H1 (cell line): ENCODE measurements around the gene FLVCR1. TPM values are rescaled to one million over a fixed set of nuclear protein-coding genes. Genes with fewer than 3 reads are reported as not detected.

Experiments used
- CTCF ChIA-PET: fragments of 300-600 bp; sonication (Branson Sonifier 250); formaldehyde crosslinking; loops from one replicate; lab custom pipeline; 2021; ENCODE audit not compliant: partially characterized antibody; lab: Charles Lee
- POLR2A ChIA-PET: fragments of 300-600 bp; sonication (Branson Sonifier 250); formaldehyde crosslinking; loops from one replicate; lab custom pipeline; 2021; ENCODE audit warnings: inconsistent platforms; ENCODE audit not compliant: partially characterized antibody; lab: Charles Lee
- DNase-seq, 2 experiments: peaks; one replicate each; pipeline versions ENCODE4 v3.0.0 to v3.0.0-alpha.2; 2010 to 2022; ENCODE audit warnings: low spot score in 2 of 2, low read depth in 1 of 2, mixed read lengths in 1 of 2
- FAIRE-seq: peaks from 2 replicates; lab custom pipeline; 2011; peaks lifted over from hg19 to GRCh38; lab: Jason Lieb, UNC
- H2AFZ ChIP-seq: 2 replicates; pipeline ENCODE4 v1.8.1; 2012; ENCODE audit warnings: low read length, inconsistent platforms
- H2AK5ac ChIP-seq: 2 replicates; pipeline ENCODE4 v1.6.1; 2013; ENCODE audit warnings: low read depth, low read length
- H2BK120ac ChIP-seq: replicated peaks from 2 replicates; pipeline ENCODE3; 2013; ENCODE audit warnings: low read depth, low read length, inconsistent platforms
- H2BK12ac ChIP-seq: 2 replicates; pipeline ENCODE4 v1.6.1; 2013; ENCODE audit warnings: low read depth, low read length
- H2BK15ac ChIP-seq: 2 replicates; pipeline ENCODE4 v1.6.1; 2013; ENCODE audit warnings: low read length
- H2BK20ac ChIP-seq: 2 replicates; pipeline ENCODE4 v1.6.1; 2013; ENCODE audit warnings: low read length
- H2BK5ac ChIP-seq: 2 replicates; pipeline ENCODE4 v1.6.1; 2013; ENCODE audit warnings: low read depth, low read length
- H3K14ac ChIP-seq: 2 replicates; pipeline ENCODE4 v1.6.1; 2013; ENCODE audit warnings: inconsistent platforms; ENCODE audit not compliant: insufficient read length
- H3K18ac ChIP-seq: 2 replicates; pipeline ENCODE4 v1.6.1; 2013; ENCODE audit warnings: low read length; ENCODE audit errors: extremely low read depth
- H3K23ac ChIP-seq: 2 replicates; pipeline ENCODE4 v1.6.1; 2013; ENCODE audit warnings: inconsistent platforms; ENCODE audit not compliant: insufficient read length
- H3K23me2 ChIP-seq: 2 replicates; pipeline ENCODE4 v1.6.1; 2013; ENCODE audit warnings: low read depth, low read length
- H3K27ac ChIP-seq: 2 replicates; pipeline ENCODE4 v1.6.1; 2011; ENCODE audit warnings: low read depth, low read length, inconsistent platforms
- H3K27me3 ChIP-seq, 4 experiments: replicated peaks in 1 of 4; 1 replicate in 1 of 4; 2 replicates in 3 of 4; pipeline versions ENCODE4 v1.6.1 to v1.8.1; 2011 to 2013; ENCODE audit warnings: low read length in 3 of 4, mild to moderate bottlenecking in 3 of 4, inconsistent platforms in 2 of 4, mixed read lengths in 2 of 4, moderate library complexity in 1 of 4; ENCODE audit not compliant: control insufficient read depth in 3 of 4, insufficient read depth in 3 of 4; ENCODE audit errors: extremely low read depth in 1 of 4
- H3K36me3 ChIP-seq, 4 experiments: 2 replicates each; pipeline versions ENCODE4 v1.6.1 to v1.8.1; 2011 to 2013; ENCODE audit warnings: mild to moderate bottlenecking in 4 of 4, low read length in 3 of 4, moderate library complexity in 2 of 4, control low read depth in 1 of 4, inconsistent platforms in 1 of 4; ENCODE audit not compliant: insufficient read depth in 4 of 4, control insufficient read depth in 2 of 4
- H3K4ac ChIP-seq: replicated peaks from 2 replicates; pipeline ENCODE3; 2013; ENCODE audit warnings: low read length, low read depth, mixed read lengths, inconsistent platforms; ENCODE audit not compliant: insufficient read length
- H3K4me1 ChIP-seq, 4 experiments: replicated peaks in 1 of 4; 1 replicate in 1 of 4; 2 replicates in 3 of 4; pipeline versions ENCODE4 v1.6.1 to v1.8.1; 2011 to 2013; ENCODE audit warnings: low read length in 3 of 4, inconsistent platforms in 2 of 4, mixed read lengths in 1 of 4; ENCODE audit not compliant: insufficient read depth in 4 of 4, control insufficient read depth in 3 of 4
- H3K4me2 ChIP-seq, 2 experiments: 2 replicates each; pipeline versions ENCODE4 v1.6.1 to v1.8.1; 2011 to 2013; ENCODE audit warnings: low read depth in 2 of 2, low read length in 2 of 2, control low read depth in 1 of 2, inconsistent platforms in 1 of 2, mild to moderate bottlenecking in 1 of 2; ENCODE audit not compliant: insufficient read depth in 1 of 2
- H3K4me3 ChIP-seq, 4 experiments: fragments of 200-600, 300-600 bp in 1 of 4; sonication (generic), shearing (Covaris generic), sonication (Bioruptor Twin) in 1 of 4; 2 replicates each; pipeline versions ENCODE4 v1.5.1 to v1.8.1; 2011 to 2016; ENCODE audit warnings: low read length in 4 of 4, low read depth in 3 of 4, control low read depth in 2 of 4, inconsistent platforms in 2 of 4, mild to moderate bottlenecking in 2 of 4, mixed read lengths in 1 of 4, moderate library complexity in 1 of 4; ENCODE audit not compliant: insufficient read depth in 2 of 4; ENCODE audit errors: extremely low read depth in 1 of 4
- H3K56ac ChIP-seq: replicated peaks from 2 replicates; pipeline ENCODE3; 2013; ENCODE audit warnings: low read depth, mild to moderate bottlenecking, mixed read lengths, low read length, inconsistent platforms; ENCODE audit not compliant: insufficient read length
- H3K79me1 ChIP-seq: 2 replicates; pipeline ENCODE4 v1.6.1; 2013; ENCODE audit warnings: low read depth, low read length, control low read depth
- H3K79me2 ChIP-seq, 2 experiments: 2 replicates each; pipeline versions ENCODE4 v1.6.1 to v1.8.1; 2012 to 2013; ENCODE audit warnings: low read length in 2 of 2, mild to moderate bottlenecking in 2 of 2, inconsistent platforms in 1 of 2; ENCODE audit not compliant: insufficient read depth in 2 of 2, control insufficient read depth in 1 of 2
- H3K9ac ChIP-seq, 4 experiments: replicated peaks in 1 of 4; 1 replicate in 1 of 4; 2 replicates in 3 of 4; pipeline versions ENCODE4 v1.6.1 to v1.8.1; 2011 to 2013; ENCODE audit warnings: low read depth in 3 of 4, low read length in 3 of 4, control low read depth in 2 of 4, mild to moderate bottlenecking in 2 of 4, moderate library complexity in 2 of 4, inconsistent platforms in 1 of 4; ENCODE audit errors: extremely low read depth in 1 of 4
- H3K9me3 ChIP-seq, 2 experiments: 2 replicates each; pipeline versions ENCODE4 v1.6.1 to v1.8.1; 2012 to 2013; ENCODE audit warnings: mild to moderate bottlenecking in 2 of 2, moderate library complexity in 2 of 2, control low read depth in 1 of 2, inconsistent platforms in 1 of 2, low read depth in 1 of 2, low read length in 1 of 2, mixed read lengths in 1 of 2; ENCODE audit not compliant: insufficient read depth in 2 of 2
- H4K20me1 ChIP-seq, 2 experiments: replicated peaks in 1 of 2; 2 replicates each; pipeline versions ENCODE3 to v1.8.1; 2011 to 2013; ENCODE audit warnings: inconsistent platforms in 2 of 2, low read length in 2 of 2, mild to moderate bottlenecking in 1 of 2; ENCODE audit not compliant: insufficient read depth in 2 of 2, control insufficient read depth in 1 of 2
- H4K5ac ChIP-seq: 2 replicates; pipeline ENCODE4 v1.6.1; 2013; ENCODE audit warnings: low read length, low read depth, mixed read lengths, inconsistent platforms; ENCODE audit not compliant: insufficient read length
- H4K8ac ChIP-seq: 2 replicates; pipeline ENCODE4 v1.8.0; 2013; ENCODE audit warnings: mild to moderate bottlenecking, moderate library complexity, low read length, inconsistent platforms; ENCODE audit not compliant: insufficient read depth; ENCODE audit errors: extremely low read depth
- H4K91ac ChIP-seq: replicated peaks from 2 replicates; pipeline ENCODE3; 2013; ENCODE audit warnings: low read length, mixed read lengths, inconsistent platforms; ENCODE audit not compliant: insufficient read length
- CEBPB ChIP-seq: IDR thresholded peaks from 2 replicates; pipeline ENCODE4 v1.6.1; 2012; ENCODE audit warnings: low read depth, low read length
- CTBP2 ChIP-seq: IDR thresholded peaks from 2 replicates; pipeline ENCODE4 v1.7.0; 2011; ENCODE audit warnings: borderline replicate concordance, mild to moderate bottlenecking, moderate library complexity, mixed read lengths, low read length; ENCODE audit not compliant: insufficient read depth, insufficient read length
- E2F6 ChIP-seq: IDR thresholded peaks from 2 replicates; pipeline ENCODE4 v1.6.1; 2012; ENCODE audit warnings: inconsistent platforms
- EGR1 ChIP-seq: IDR thresholded peaks from 2 replicates; pipeline ENCODE4 v1.6.1; 2011; ENCODE audit warnings: low read depth, low read length, borderline replicate concordance
- KDM4A ChIP-seq: IDR thresholded peaks from one replicate; pipeline ENCODE4 v1.7.1; 2012; ENCODE audit warnings: low read depth, mild to moderate bottlenecking, moderate library complexity, low read length, inconsistent platforms; ENCODE audit not compliant: severe bottlenecking
- PHF8 ChIP-seq: fragments of 200-600 bp; sonication (generic); conservative IDR thresholded peaks from 2 replicates; pipeline ENCODE4 v1.7.1; 2012; ENCODE audit warnings: low read depth, mild to moderate bottlenecking, inconsistent platforms, low read length, moderate library complexity
- RFX5 ChIP-seq: IDR thresholded peaks from 2 replicates; pipeline ENCODE4 v1.6.1; 2011; ENCODE audit warnings: low read depth, low read length, improper control_type of control experiment, borderline replicate concordance
- SAP30 ChIP-seq: fragments of 300-600 bp; sonication (generic); IDR thresholded peaks from 2 replicates; pipeline ENCODE4 v1.7.1; 2012; ENCODE audit warnings: low read length, moderate library complexity, mild to moderate bottlenecking, inconsistent platforms; ENCODE audit not compliant: insufficient read depth, insufficient replicate concordance
- TCF12 ChIP-seq: IDR thresholded peaks from 2 replicates; pipeline ENCODE4 v1.6.1; 2011; ENCODE audit warnings: low read depth, mild to moderate bottlenecking, low read length
- ZNF274 ChIP-seq: IDR thresholded peaks from 2 replicates; pipeline ENCODE4 v1.7.0; 2012; ENCODE audit warnings: low read length, borderline replicate concordance; ENCODE audit errors: extremely low read depth
- WGBS, 2 experiments: shearing (Covaris generic) in 1 of 2; methylation state at CpG; one replicate each; pipeline versions ENCODE4 v1.1.6 to v1.1.7; 2013 to 2015; ENCODE audit warnings: low lambda C conversion rate in 2 of 2, mixed read lengths in 2 of 2, inconsistent platforms in 1 of 2, low coverage in 1 of 2, missing lambda C conversion rate in 1 of 2; ENCODE audit not compliant: insufficient replicate concordance in 2 of 2, insufficient coverage in 1 of 2, insufficient read length in 1 of 2; ENCODE audit errors: extremely low coverage in 1 of 2, missing lambda C conversion rate in 1 of 2; 5-methylcytosine and 5-hydroxymethylcytosine counted together
- polyA plus RNA-seq, 7 experiments: library from polyadenylated mRNA; depleted of rRNA in 3 of 7; stranded (reverse) in 5 of 7; unstranded in 2 of 7; fragments of >200 nt in 5 of 7; fragments of 200-250 nt in 2 of 7; gene quantifications; 1 replicate in 5 of 7; 2 replicates in 1 of 7; 4 replicates in 1 of 7; pipeline versions ENCODE4 v1.2.1 to v1.2.3, GENCODE V29; 2011 to 2013; ENCODE audit warnings: missing spikeins in 2 of 7, mixed read lengths in 2 of 7
- total RNA-seq: library from RNA; stranded (reverse); fragmentation: NEBNext Ultra II Directional; extraction: Animal tissue kit (Norgen Biotek cat#: 25700); gene quantifications from 2 replicates; pipeline ENCODE4 v1.2.1, GENCODE V29; 2021

The FLVCR1 gene
- total and polyA plus RNA-seq, 2 of the 8 experiments (the other 6 are each of a cell fraction or from before 2014, with no cell fraction given): 31.8 to 75.7 TPM

- no peak within 1 kb of the TSS for H4K5ac ChIP-seq
- no peak for FAIRE-seq
- H3K36me3 ChIP-seq: no peaks in the 10 kb centered on the region
- H2BK120ac ChIP-seq: no peak within 1 kb of the TSS
- H3K9ac ChIP-seq: no peak within 1 kb of the TSS
- no peaks in the 10 kb centered on the region for H3K79me1 ChIP-seq
- 98% methylated on average over 4 of the region's 4 CpGs; no CpG with 5 or more reads in 1 of the 2 experiments for WGBS, 2 experiments
- no peaks in the 10 kb centered on the region for H4K20me1 ChIP-seq
- no peak for DNase-seq
- H4K8ac ChIP-seq: no peak within 1 kb of the TSS
- H3K9me3 ChIP-seq: no peaks in the 10 kb centered on the region
- H3K4ac ChIP-seq: no peak within 1 kb of the TSS
- peaks cover 0 to 4% (median 0%) of the 10 kb centered on the region in 4 experiments; a peak in 2 of 7 replicates for H3K4me1 ChIP-seq
- H2AFZ ChIP-seq: no peak within 1 kb of the TSS
- H3K56ac ChIP-seq: no peak within 1 kb of the TSS
- H4K91ac ChIP-seq: no peak within 1 kb of the TSS
- H3K14ac ChIP-seq: no peak within 1 kb of the TSS
- peaks cover 2% of the 10 kb centered on the region; the same call in 1 of the 2 replicates for H3K23me2 ChIP-seq
- TF ChIP-seq RFX5 (no peak), ZNF274 (no peak), CEBPB (no peak), PHF8 (no peak), EGR1 (no peak), SAP30 (no peak), CTBP2 (no peak), E2F6 (no peak), KDM4A (no peak), TCF12 (no peak)
- H2BK5ac ChIP-seq: no peak within 1 kb of the TSS
- H3K23ac ChIP-seq: no peak within 1 kb of the TSS
- ChIA-PET POLR2A (interaction anchor here (2.5 kb wide), 1 partner anchor 11 kb away, joined by 13 read pairs; the partner anchor contains the start of gene FLVCR1), CTCF (interaction anchor here (0.6 to 1.7 kb wide), 2 partner anchors 32 to 183 kb away, joined by 3 to 8 read pairs; no protein-coding TSS in a partner anchor)
- H3K79me2 ChIP-seq: no peaks in the 10 kb centered on the region
- no peak within 1 kb of the TSS for H2BK12ac ChIP-seq
- no peak within 1 kb of the TSS for H3K4me2 ChIP-seq
- no peak within 1 kb of the TSS for H3K27ac ChIP-seq
- no peak within 1 kb of the TSS for H3K18ac ChIP-seq
- no peak within 1 kb of the TSS for H2AK5ac ChIP-seq
- H2BK15ac ChIP-seq: no peak within 1 kb of the TSS
- H2BK20ac ChIP-seq: no peak within 1 kb of the TSS
- no peaks in the 10 kb centered on the region for H3K27me3 ChIP-seq
- no peak within 1 kb of the TSS for H3K4me3 ChIP-seq
Measured at GRCh38 chr1:212847549-212847948, 10.5 kb upstream of the FLVCR1 start, which contains the start of gene SPATA45. Gene SPATA45, minus strand, starts transcription at chr1:212847649. Its CDS starts 11,500 bp downstream, at chr1:212836149.
